OCI-LY1 (cell line): Measurements from ENCODE around the gene ADO.

ENCODE experiments used
- H2AFZ ChIP-seq: fragments of 200-600 bp; sonication (generic), shearing (Covaris generic); 2 replicates; pipeline ENCODE4 v1.6.0; 2014; ENCODE audit warnings: antibody characterized with exemption, mild to moderate bottlenecking, low read length
- H3F3A ChIP-seq: fragments of 200-600 bp; sonication (generic), shearing (Covaris generic); 2 replicates; pipeline ENCODE4 v1.6.0; 2014; ENCODE audit warnings: mild to moderate bottlenecking, antibody characterized with exemption, low read length, moderate library complexity; ENCODE audit not compliant: insufficient read depth
- H3K27ac ChIP-seq: fragments of 200-600 bp; sonication (generic); 2 replicates; pipeline ENCODE4 v1.5.1; 2014; ENCODE audit warnings: low read length, mixed run types, mild to moderate bottlenecking, low read depth; ENCODE audit not compliant: poor library complexity, severe bottlenecking
- H3K27me3 ChIP-seq: fragments of 200-600 bp; sonication (generic); 2 replicates; pipeline ENCODE4 v1.6.0; 2014; ENCODE audit warnings: antibody characterized with exemption, mild to moderate bottlenecking, low read length, moderate library complexity; ENCODE audit not compliant: insufficient read depth
- H3K36me3 ChIP-seq: fragments of 200-600 bp; sonication (generic); 2 replicates; pipeline ENCODE4 v1.6.1; 2014; ENCODE audit warnings: mild to moderate bottlenecking, antibody characterized with exemption, low read length, moderate library complexity, mixed read lengths; ENCODE audit not compliant: insufficient read depth
- H3K4me1 ChIP-seq: fragments of 200-600 bp; sonication (generic); 2 replicates; pipeline ENCODE4 v1.5.1; 2014; ENCODE audit warnings: mild to moderate bottlenecking, low read length, moderate library complexity; ENCODE audit not compliant: insufficient read depth, severe bottlenecking
- H3K4me2 ChIP-seq: fragments of 200-600 bp; sonication (generic), shearing (Covaris generic); 2 replicates; pipeline ENCODE4 v1.6.1; 2014; ENCODE audit warnings: low read length
- H3K4me3 ChIP-seq: fragments of 200-600 bp; sonication (generic); 2 replicates; pipeline ENCODE4 v1.5.1; 2014; ENCODE audit warnings: low read length, low read depth, mild to moderate bottlenecking, mixed read lengths; ENCODE audit not compliant: poor library complexity, severe bottlenecking
- H3K79me2 ChIP-seq: fragments of 200-600 bp; shearing (Covaris generic); 2 replicates; pipeline ENCODE4 v1.6.1; 2016; ENCODE audit warnings: mixed run types, low read length, mixed read lengths; ENCODE audit not compliant: insufficient read depth
- H3K9ac ChIP-seq: fragments of 200-600 bp; sonication (generic), shearing (Covaris generic); 2 replicates; pipeline ENCODE4 v1.6.1; 2014; ENCODE audit warnings: mild to moderate bottlenecking, low read length, mixed read lengths
- H3K9me2 ChIP-seq: fragments of 200-600 bp; sonication (generic), shearing (Covaris generic); 2 replicates; pipeline ENCODE4 v1.6.1; 2014; ENCODE audit warnings: low read depth, mild to moderate bottlenecking, low read length, mixed read lengths
- H3K9me3 ChIP-seq: fragments of 200-600 bp; shearing (Covaris generic); 2 replicates; pipeline ENCODE4 v1.6.1; 2014; ENCODE audit warnings: low read length, mixed read lengths
- H4K20me1 ChIP-seq: fragments of 200-600 bp; sonication (generic), shearing (Covaris generic); 2 replicates; pipeline ENCODE4 v1.6.0; 2016; ENCODE audit warnings: mild to moderate bottlenecking, low read length; ENCODE audit not compliant: insufficient read depth
- EZH2 ChIP-seq: fragments of 200-600 bp; sonication (generic), shearing (Covaris generic); IDR thresholded peaks from 2 replicates; pipeline ENCODE4 v1.8.0; 2017; ENCODE audit warnings: borderline replicate concordance, mixed run types, mild to moderate bottlenecking, antibody characterized with exemption, low read length, moderate library complexity, mixed read lengths
- TF ChIP-seq, protein P1 (sequence below): fragments of 200-600 bp; sonication (generic), shearing (Covaris generic); IDR thresholded peaks from 2 replicates; pipeline ENCODE4 v1.5.1; 2017; ENCODE audit warnings: mild to moderate bottlenecking, antibody characterized with exemption, low read length, moderate library complexity, mixed read lengths

The ADO gene

DNA sequence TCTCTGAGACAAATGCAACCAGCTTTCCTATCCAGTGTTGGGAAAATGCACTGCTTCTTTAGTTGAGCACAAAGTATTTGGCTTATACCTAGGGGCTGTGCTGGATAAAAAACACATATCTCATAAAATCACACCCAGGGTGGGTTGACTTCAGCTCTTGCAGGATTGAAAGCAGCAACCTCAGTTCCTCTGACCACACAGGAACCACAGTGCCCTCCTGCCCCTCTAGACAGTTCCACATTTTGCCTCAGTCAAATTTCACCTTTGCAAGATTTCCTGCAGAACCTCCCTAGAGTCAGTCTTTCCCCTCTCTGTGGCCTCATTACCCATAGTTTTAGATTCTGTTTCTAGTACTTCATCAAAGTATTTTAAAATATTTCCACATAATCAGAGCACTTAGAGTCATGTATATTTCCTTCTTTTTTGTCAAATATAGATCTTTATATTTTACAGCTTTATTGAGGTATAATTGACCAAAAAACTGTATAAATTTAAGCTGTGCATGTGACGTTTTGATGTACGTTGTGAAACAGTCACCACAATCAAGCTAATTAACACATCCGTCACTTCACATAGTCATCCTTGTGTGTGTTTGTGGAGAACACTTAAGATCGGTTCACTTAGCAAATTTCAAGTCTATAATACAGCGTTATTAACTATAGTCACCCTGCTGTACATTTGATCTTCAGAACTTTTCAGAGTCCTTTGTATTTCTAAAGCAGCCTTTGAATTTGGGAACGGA lies 48.6 kb downstream of the ADO start:
- H3K27me3 ChIP-seq = no peaks in the 10 kb centered on the region
- H3K9me3 ChIP-seq = no peaks in the 10 kb centered on the region
- H3K79me2 ChIP-seq = no peaks in the 10 kb centered on the region
- TF ChIP-seq, protein P1, sequence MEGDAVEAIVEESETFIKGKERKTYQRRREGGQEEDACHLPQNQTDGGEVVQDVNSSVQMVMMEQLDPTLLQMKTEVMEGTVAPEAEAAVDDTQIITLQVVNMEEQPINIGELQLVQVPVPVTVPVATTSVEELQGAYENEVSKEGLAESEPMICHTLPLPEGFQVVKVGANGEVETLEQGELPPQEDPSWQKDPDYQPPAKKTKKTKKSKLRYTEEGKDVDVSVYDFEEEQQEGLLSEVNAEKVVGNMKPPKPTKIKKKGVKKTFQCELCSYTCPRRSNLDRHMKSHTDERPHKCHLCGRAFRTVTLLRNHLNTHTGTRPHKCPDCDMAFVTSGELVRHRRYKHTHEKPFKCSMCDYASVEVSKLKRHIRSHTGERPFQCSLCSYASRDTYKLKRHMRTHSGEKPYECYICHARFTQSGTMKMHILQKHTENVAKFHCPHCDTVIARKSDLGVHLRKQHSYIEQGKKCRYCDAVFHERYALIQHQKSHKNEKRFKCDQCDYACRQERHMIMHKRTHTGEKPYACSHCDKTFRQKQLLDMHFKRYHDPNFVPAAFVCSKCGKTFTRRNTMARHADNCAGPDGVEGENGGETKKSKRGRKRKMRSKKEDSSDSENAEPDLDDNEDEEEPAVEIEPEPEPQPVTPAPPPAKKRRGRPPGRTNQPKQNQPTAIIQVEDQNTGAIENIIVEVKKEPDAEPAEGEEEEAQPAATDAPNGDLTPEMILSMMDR = no peak
- no peak for TF ChIP-seq EZH2
- no peak overlapping the region for H3K4me3 ChIP-seq
- H3K27ac ChIP-seq = no peak overlapping the region
- H4K20me1 ChIP-seq = no peaks in the 10 kb centered on the region
- H3K9ac ChIP-seq = no peak overlapping the region
- H3K9me2 ChIP-seq = no peaks in the 10 kb centered on the region
- no peaks in the 10 kb centered on the region for H3F3A ChIP-seq
- H2AFZ ChIP-seq = no peak overlapping the region
- H3K4me1 ChIP-seq = no peaks in the 10 kb centered on the region
- H3K36me3 ChIP-seq = no peaks in the 10 kb centered on the region
- no peak overlapping the region for H3K4me2 ChIP-seq

DNA sequence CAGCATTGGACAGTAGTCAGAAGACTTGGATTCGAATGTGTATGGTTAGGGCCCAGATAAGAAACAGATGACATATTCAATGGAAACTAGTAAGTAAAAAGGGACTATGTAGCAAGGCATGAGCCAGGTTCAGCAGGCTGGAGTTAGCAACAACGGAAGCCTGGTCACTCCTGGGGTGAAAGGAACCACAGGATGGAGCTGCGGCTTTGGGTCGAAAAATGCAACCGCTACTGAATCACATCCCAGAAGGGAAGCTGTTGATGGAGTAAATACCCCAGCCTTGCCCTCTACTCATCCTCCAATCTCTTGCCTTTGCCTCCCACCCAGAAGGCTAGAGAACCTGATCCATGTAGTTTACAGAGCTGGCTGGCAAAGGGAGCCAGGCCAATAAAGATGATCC lies 49.2 kb downstream of the ADO start:
- H3K27me3 ChIP-seq = no peaks in the 10 kb centered on the region
- no peaks in the 10 kb centered on the region for H3K4me1 ChIP-seq
- H3K9me3 ChIP-seq = no peaks in the 10 kb centered on the region
- H3K9ac ChIP-seq = no peak overlapping the region
- no peak overlapping the region for H3K27ac ChIP-seq
- no peak for TF ChIP-seq EZH2
- TF ChIP-seq, protein P1 = no peak
- H3K4me3 ChIP-seq = no peak overlapping the region
- H2AFZ ChIP-seq = no peak overlapping the region
- H3K36me3 ChIP-seq = no peaks in the 10 kb centered on the region
- H3K79me2 ChIP-seq = no peaks in the 10 kb centered on the region
- no peak overlapping the region for H3K4me2 ChIP-seq
- H3F3A ChIP-seq = no peaks in the 10 kb centered on the region
- no peaks in the 10 kb centered on the region for H4K20me1 ChIP-seq
- no peaks in the 10 kb centered on the region for H3K9me2 ChIP-seq

DNA sequence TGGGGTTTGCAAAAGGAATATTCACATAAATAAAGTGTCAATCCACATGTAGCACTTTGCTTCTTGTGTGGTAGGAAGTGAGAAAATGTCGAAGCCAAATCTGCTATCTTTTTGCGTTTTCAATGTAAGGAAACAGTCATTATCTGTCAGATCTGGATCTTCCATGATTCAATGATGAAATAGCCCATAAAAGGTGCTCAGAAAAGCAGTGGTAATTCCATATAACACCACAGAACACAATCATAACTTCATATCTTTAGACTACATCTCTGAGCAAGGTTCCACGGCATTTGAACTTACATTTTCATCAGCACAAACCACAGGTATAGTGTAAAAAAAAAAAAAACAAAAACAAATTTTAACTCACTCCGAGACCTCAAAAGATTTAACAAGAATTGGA lies 51.5 kb downstream of the ADO start:
- no peak overlapping the region for H3K27ac ChIP-seq
- no peaks in the 10 kb centered on the region for H3K36me3 ChIP-seq
- no peaks in the 10 kb centered on the region for H3K9me3 ChIP-seq
- H3K27me3 ChIP-seq = no peaks in the 10 kb centered on the region
- no peak for TF ChIP-seq EZH2
- TF ChIP-seq, protein P1 = no peak
- no peak overlapping the region for H3K9ac ChIP-seq
- H4K20me1 ChIP-seq = no peaks in the 10 kb centered on the region
- no peaks in the 10 kb centered on the region for H3K4me1 ChIP-seq
- no peak overlapping the region for H2AFZ ChIP-seq
- H3F3A ChIP-seq = no peaks in the 10 kb centered on the region
- no peaks in the 10 kb centered on the region for H3K9me2 ChIP-seq
- no peak overlapping the region for H3K4me2 ChIP-seq
- H3K4me3 ChIP-seq = no peak overlapping the region
- H3K79me2 ChIP-seq = no peaks in the 10 kb centered on the region
